Ishikawa (cell line): ENCODE data around the gene RNASEL.

Source experiments
- CEBPB ChIP-seq: IDR thresholded peaks from 2 replicates; pipeline ENCODE4 v1.6.1; 2012
- CREB1 ChIP-seq: IDR thresholded peaks from 2 replicates; pipeline ENCODE4 v1.6.1; 2012; ENCODE audit warnings: low read depth
- EGR1 ChIP-seq: IDR thresholded peaks from 2 replicates; pipeline ENCODE4 v1.6.1; 2012
- EP300 ChIP-seq: IDR thresholded peaks from 2 replicates; pipeline ENCODE4 v1.6.1; 2012; ENCODE audit warnings: borderline replicate concordance
- FOXM1 ChIP-seq: IDR thresholded peaks from 2 replicates; pipeline ENCODE4 v1.6.1; 2012; ENCODE audit warnings: low read depth, borderline replicate concordance
- NFIC ChIP-seq: IDR thresholded peaks from 2 replicates; pipeline ENCODE4 v1.6.1; 2012
- RAD21 ChIP-seq: IDR thresholded peaks from 2 replicates; pipeline ENCODE4 v1.6.1; 2012; ENCODE audit warnings: low read depth
- TAF1 ChIP-seq: IDR thresholded peaks from 2 replicates; pipeline ENCODE4 v1.6.1; 2012; ENCODE audit warnings: low read depth, mild to moderate bottlenecking
- TCF12 ChIP-seq: IDR thresholded peaks from 2 replicates; pipeline ENCODE4 v1.6.1; 2012; ENCODE audit warnings: low read depth
- TEAD4 ChIP-seq: IDR thresholded peaks from 2 replicates; pipeline ENCODE4 v1.6.1; 2012
- YY1 ChIP-seq: IDR thresholded peaks from 2 replicates; pipeline ENCODE4 v1.6.1; 2012; ENCODE audit warnings: low read depth
- ZBTB7A ChIP-seq: IDR thresholded peaks from 2 replicates; pipeline ENCODE4 v1.6.1; 2012; ENCODE audit warnings: low read depth
- TF ChIP-seq, protein P1 (sequence below): IDR thresholded peaks from 2 replicates; pipeline ENCODE4 v1.6.1; 2012
- TF ChIP-seq, protein P2 (sequence below): IDR thresholded peaks from 2 replicates; pipeline ENCODE4 v1.6.1; 2012; ENCODE audit warnings: low read depth, mild to moderate bottlenecking
- TF ChIP-seq, protein P3 (sequence below): IDR thresholded peaks from 2 replicates; pipeline ENCODE4 v1.6.1; 2012

Gene RNASEL

DNA sequence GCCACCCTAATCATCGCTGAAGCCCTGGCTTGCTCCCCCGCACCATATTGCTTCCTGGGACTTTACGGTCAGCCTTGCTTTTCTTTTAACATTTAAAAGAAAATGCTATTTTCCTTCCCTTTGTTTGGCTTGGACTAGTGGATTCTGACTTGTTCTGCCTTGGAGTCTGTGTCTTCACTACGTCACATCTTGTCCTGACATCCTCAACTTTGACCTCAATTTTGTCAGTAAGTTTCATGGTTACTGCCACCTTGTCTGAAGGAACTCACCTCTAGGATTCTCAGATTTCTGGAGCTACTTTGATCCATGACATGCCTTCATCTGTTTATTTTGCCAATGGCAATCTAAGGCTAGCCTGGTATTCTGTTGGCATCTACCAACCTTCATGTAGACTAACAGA, 4.3 kb downstream of the RNASEL start:
- no peak for TF ChIP-seq FOXM1
- no peak for TF ChIP-seq CREB1
- TF ChIP-seq YY1 = no peak
- TF ChIP-seq TAF1 = no peak
- no peak for TF ChIP-seq EP300
- TF ChIP-seq ZBTB7A = no peak
- no peak for TF ChIP-seq TCF12
- TF ChIP-seq, protein P1, sequence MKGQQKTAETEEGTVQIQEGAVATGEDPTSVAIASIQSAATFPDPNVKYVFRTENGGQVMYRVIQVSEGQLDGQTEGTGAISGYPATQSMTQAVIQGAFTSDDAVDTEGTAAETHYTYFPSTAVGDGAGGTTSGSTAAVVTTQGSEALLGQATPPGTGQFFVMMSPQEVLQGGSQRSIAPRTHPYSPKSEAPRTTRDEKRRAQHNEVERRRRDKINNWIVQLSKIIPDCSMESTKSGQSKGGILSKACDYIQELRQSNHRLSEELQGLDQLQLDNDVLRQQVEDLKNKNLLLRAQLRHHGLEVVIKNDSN = no peak
- no peak for TF ChIP-seq EGR1
- no peak for TF ChIP-seq RAD21
- TF ChIP-seq CEBPB = no peak
- TF ChIP-seq NFIC = no peak
- TF ChIP-seq, protein P2, sequence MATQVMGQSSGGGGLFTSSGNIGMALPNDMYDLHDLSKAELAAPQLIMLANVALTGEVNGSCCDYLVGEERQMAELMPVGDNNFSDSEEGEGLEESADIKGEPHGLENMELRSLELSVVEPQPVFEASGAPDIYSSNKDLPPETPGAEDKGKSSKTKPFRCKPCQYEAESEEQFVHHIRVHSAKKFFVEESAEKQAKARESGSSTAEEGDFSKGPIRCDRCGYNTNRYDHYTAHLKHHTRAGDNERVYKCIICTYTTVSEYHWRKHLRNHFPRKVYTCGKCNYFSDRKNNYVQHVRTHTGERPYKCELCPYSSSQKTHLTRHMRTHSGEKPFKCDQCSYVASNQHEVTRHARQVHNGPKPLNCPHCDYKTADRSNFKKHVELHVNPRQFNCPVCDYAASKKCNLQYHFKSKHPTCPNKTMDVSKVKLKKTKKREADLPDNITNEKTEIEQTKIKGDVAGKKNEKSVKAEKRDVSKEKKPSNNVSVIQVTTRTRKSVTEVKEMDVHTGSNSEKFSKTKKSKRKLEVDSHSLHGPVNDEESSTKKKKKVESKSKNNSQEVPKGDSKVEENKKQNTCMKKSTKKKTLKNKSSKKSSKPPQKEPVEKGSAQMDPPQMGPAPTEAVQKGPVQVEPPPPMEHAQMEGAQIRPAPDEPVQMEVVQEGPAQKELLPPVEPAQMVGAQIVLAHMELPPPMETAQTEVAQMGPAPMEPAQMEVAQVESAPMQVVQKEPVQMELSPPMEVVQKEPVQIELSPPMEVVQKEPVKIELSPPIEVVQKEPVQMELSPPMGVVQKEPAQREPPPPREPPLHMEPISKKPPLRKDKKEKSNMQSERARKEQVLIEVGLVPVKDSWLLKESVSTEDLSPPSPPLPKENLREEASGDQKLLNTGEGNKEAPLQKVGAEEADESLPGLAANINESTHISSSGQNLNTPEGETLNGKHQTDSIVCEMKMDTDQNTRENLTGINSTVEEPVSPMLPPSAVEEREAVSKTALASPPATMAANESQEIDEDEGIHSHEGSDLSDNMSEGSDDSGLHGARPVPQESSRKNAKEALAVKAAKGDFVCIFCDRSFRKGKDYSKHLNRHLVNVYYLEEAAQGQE = no peak
- TF ChIP-seq TEAD4 = no peak
- TF ChIP-seq, protein P3, sequence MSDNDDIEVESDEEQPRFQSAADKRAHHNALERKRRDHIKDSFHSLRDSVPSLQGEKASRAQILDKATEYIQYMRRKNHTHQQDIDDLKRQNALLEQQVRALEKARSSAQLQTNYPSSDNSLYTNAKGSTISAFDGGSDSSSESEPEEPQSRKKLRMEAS = no peak

DNA sequence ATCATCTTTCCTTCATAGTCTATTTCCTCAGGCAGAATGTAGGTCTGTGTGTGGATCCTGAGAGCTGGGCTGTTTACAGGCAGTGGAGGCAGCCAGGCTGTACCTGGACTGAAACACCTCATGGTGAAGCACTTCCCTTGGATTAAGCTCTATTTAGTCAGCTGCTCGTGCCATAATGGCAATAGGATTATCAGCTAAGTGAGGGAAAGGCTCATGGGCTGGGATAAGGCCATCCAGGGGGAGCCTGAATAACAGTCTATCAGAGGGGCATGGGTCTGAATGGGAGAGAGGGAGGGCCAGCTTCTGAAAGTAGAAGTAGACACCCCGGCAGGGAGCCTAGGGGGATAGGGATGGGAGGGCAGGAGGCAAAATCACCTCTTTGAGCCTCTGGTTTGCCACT, 8.3 kb downstream of the RNASEL start:
- TF ChIP-seq, protein P3 = no peak
- TF ChIP-seq ZBTB7A (no peak), TEAD4 (no peak), YY1 (no peak), CEBPB (no peak), TCF12 (no peak), NFIC (no peak), EP300 (no peak), RAD21 (no peak)
- TF ChIP-seq, protein P1 = no peak
- TF ChIP-seq, protein P2 = no peak

DNA sequence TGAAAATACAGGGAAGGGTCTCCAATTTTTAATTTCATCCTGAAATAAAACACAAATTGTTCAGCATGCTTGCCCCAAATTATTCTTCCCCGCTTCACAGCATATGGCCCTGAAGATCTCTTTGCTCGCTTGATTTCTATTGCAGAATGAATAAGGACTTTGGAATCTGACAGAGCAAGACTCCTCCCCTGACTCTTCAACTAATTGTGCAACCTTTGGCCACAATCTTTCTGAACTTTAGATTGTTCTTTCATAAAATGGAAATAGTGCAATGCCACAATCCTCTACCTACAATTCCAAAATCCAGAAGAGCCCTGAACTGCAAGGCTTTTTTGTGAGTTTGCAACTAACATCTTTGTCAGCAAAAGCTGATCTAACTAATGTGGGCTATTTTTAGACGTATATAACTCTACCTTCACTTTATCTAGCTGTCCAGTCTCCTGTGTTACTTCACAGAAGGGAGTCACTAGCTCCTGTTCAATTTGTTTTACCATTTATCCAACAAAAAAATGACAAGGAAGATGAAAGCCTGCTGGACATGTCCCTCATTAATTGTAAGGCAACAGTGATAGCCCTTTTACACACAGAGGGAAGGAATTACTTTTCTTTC, 13.4 kb downstream of the RNASEL start:
- TF ChIP-seq CEBPB (peak; percentile 69), TEAD4 (no peak)

DNA sequence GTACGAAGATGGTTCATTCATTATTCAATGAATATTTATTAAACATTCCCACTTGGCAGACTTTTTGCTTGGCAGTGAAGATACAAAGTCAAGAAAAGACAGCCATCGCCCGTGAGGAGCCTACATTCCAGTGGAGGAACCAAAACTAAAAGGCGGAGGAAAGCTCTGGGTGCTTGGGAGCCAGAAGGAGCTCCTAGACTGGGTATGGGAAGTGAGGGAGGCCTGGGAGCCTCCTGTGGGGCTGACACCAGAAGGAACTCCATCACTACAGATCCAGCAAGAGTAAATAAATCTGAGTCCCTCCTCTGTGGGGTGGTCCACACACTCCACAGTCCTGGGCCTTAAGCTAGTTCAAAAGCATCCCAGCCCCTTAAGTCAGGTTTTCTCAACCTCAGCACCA, 14.9 kb downstream of the RNASEL start:
- TF ChIP-seq EP300 (no peak), RAD21 (no peak), TAF1 (no peak), CEBPB (no peak), CREB1 (no peak), NFIC (no peak), ZBTB7A (no peak), EGR1 (no peak), TEAD4 (no peak), TCF12 (no peak), FOXM1 (no peak), YY1 (no peak)
- TF ChIP-seq, protein P2 = no peak
- TF ChIP-seq, protein P3 = no peak
- TF ChIP-seq, protein P1 = no peak
